ENCODE results near the gene H2BK1.

The H2BK1 gene

DNA sequence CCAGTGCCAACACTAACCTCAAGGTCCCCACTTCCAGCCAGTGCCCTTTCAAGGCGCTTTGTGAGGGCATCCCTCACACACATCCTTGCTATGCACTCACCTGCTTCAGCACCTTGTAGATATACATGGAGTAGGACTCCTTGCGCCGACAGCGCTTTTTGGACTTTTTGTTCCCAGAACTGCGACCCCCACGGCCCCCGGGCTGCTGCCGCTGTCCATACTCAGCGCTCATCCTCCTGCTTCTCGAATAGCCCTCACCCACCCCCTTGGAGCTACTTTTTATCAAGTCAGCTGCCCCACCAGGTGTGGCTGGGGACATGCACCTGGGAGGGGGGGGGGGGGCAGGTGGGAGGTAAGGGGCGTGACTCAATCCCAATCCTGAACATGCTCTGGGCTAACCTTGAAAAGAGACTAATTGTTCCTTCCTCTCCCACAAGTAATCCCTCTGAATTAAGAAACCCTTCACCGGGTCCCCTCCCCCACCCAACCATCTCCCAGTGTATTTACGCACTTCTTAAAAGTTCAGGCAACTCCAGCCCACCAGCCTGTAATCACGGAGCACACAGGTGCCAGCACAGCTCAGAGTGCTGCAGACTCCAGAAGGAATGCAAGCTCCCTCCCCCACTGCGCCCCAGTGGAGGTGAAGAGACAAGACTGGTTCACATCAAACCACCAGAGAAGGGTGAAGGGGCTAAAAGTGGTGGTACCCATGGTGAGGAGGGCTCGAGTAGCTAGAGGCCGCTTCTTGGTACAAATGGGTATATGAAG lies at the start of gene H2BK1:
Gene H2BK1, minus strand, starts transcription at position 402 of the 768 bp plus-strand sequence. Its CDS starts 170 bp downstream, at position 232.
- DNase-seq = no peak

DNA sequence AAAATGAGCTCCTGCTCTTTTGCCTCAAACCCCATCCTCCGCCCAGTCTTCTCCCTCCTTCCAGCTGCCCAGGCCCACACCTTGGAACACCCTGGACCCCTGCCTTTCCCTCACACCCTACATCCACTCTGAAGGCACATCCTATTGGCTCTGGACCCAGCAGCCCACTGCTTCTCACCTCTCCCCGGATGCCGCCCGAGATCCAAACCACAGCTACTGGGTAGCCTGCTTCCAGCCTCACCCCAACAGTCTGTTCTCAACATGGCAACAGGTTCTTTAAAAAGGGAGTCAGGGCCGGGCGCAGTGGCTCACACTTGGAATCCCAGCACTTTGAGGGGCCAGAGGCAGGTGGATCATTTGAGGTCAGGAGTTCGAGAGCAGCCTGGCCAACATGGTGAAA lies 47.7 kb upstream of the H2BK1 start:
- DNase-seq = no peak

DNA sequence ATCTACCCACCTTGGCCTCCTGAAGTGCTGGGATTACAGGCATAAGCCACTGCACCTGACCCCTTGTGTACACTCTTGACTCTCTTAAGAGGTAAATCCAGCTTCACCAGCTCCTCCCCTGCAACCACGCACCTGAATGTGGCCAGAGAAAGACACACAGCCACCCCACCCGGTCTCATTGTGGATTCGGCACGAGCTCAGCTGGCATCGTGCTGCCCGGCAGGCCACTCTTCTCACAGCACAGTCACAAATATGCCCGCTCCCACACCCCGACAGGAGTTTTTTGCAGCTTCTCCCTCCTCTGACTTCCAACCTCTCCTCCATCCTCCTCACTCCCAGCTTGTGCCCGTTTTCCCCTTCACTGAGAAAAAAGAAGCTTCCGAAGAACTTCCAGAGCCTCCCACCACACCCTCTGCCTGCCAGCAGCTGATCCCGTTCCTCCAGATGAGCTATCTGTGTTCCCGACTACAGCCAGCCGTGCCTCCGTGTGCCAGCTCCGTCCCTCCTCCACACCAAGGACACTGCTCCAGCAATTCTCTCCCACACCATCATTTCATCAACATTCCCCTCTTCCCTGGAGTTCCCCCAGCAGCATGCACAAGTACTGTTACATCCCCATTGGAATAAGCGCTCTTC lies 46.2 kb upstream of the H2BK1 start:
- no peak for DNase-seq

DNA sequence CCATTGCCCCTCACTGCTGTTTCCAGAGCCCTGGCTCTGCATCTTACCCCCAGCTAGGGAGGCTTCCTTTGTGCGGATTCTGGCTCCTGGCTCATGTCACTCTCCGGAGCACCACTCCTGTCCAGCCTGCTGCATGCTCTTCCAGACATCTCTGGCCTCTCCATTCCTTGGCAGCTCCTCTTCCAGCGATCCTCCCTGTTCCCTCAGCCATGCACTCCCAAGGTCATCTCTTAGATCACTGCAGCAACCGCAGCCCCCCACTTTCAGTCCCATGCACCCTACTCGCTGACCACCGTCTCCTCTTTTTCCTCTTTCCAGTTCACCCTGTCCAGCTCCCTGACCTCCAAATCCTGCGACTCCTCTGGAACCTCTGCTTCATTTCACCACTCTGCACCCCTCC lies 45.1 kb upstream of the H2BK1 start:
- DNase-seq = no peak

DNA sequence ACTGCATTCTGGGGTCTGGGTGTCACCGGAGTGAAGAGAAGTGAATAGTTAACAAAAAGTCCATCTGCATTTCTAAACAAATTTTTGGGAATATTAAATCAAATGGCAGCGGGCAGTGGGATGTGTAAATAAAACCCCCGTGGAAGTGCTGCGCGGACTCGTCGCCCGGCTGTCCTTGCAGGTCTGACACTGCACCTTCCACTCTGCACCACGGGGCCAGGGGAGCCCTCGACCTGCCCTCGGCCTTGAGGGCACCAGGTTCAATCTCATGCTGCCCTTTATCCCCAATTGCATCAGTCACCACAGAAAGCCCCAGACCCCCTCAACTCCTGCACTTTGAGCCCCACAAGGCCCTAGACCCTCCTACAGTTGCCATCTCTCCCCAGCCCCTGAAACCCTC lies 44.6 kb upstream of the H2BK1 start:
- DNase-seq = no peak

DNA sequence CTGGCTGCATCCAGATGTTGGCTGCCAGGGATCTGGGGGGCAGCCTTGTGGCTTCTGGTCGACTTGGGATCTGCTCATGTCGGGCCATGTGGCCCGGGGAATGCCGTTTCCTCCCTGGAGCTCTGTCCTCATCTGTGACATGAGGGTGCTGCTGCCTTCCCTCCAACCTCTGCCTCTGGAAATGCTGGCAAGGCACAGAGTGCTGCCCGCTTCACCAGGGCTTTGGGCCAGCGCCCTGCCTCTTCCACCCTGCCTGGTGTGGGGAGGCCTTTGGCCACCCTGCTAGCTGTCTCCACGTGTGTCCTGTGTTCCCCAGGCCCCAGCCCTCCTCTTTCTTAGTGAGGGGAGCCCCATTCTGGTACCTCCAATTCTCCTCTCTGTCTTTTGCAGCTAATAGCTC lies 44.0 kb upstream of the H2BK1 start:
- DNase-seq = no peak

DNA sequence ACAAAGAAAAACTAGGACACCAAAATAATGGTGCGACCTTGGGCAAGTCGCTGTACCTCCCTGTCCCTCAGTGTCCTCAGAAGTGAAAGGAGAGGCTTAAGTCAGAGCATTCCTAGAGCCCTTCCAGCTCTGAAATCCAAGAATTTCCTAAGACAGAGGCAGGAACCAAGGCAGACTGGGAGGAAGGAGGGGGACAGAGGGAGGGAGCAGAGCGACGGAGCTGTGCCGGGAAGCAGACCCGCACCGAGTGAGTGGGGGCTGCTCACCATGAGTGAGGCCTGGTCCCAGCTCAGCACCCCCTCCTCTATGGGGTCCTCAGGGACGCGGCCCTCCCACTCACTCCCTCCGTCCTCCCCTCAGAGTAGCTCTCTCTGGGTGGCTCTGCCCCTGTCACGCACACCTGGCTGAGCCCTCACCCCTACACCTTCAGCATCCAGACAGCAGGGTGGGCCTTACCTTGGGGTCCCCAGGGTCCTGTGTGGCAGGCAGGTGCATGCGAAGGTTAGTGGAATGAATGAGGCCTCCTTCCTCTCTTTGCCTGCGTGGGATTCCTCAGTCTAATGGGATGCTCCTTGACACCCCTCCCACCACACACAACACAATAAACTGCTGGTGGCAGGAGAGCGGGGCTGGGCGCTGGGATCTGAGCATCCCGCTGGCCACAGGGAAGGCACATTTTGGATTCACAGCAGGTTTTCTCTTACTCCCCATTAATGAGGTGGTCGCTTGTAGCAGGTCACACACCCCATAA lies 42.8 kb upstream of the H2BK1 start:
- no peak for DNase-seq

DNA sequence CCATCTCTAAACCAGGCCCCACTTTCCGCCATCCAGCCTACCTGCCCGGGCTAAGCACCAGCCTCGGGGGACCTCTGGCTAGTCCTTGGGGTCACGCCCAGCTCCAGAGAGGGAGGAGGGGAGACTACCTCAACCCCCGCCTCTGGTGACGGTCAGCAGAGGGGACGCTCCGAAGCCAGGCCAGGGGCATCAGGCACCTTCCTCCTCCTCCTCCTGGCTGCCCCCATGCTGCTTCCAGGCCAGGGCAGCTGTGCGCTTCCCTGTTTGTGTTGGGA lies 42.2 kb upstream of the H2BK1 start:
- no peak for DNase-seq

DNA sequence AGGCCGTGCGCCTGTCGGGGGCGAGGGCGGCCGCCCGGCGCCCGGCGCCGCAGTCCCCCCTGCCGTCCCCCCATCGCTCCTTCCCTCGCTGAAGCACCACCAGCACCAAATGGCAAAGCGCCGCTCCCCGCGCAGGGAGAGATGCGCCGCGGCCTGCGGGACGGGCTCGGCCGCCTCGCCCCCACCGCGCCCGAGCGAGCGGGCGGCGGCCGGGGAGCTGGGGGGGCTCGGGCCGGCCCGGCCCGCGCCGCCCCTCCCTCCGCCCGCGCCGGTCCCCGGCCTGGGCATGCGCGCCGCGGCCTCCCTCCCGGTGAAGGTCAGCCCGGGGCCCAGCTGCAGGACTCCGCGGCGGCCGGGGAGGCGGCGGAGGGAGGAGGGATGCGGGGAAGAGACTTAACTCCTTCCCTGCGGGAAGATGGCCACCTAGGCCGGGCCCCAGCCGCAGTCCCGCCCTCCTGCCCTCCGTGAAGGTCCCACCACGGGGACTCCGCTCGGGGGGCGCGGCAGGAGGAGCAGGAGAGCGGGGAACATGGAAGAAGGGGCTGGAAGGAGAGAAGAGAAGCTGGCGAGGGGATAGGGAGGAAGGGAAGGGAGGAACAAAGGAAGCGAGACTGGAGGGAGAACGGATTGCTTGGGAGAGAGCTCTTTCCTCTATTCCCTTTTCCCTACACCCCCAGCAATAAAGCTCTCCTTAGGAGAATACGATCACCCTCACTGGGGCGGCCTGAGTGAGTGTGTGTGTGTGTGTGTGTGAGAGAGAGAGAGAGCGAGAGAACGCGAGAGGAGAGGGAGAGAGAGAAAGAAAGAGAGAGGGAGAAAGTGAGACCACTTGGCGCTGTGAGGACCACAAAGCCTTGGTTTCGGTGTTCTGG lies 41.6 kb upstream of the H2BK1 start:
- no peak for DNase-seq

DNA sequence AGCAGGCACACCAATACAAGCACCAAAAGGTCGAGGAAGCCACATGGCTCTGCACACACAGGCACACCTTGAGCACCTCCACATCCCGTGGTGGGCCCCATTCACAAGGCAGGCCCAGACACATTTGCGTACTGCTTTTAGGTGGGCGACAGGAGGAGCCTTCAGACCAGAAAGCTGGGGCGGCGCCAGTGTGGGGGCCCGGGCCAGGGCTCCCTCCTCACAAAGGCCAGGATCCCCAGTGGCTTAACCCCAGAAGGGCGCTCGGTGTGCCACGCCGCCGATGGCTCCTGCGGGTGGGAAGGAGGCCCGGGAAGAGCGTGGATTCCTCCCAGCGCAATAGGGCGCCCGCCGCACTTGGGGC lies 41.0 kb upstream of the H2BK1 start:
- no peak for DNase-seq

DNA sequence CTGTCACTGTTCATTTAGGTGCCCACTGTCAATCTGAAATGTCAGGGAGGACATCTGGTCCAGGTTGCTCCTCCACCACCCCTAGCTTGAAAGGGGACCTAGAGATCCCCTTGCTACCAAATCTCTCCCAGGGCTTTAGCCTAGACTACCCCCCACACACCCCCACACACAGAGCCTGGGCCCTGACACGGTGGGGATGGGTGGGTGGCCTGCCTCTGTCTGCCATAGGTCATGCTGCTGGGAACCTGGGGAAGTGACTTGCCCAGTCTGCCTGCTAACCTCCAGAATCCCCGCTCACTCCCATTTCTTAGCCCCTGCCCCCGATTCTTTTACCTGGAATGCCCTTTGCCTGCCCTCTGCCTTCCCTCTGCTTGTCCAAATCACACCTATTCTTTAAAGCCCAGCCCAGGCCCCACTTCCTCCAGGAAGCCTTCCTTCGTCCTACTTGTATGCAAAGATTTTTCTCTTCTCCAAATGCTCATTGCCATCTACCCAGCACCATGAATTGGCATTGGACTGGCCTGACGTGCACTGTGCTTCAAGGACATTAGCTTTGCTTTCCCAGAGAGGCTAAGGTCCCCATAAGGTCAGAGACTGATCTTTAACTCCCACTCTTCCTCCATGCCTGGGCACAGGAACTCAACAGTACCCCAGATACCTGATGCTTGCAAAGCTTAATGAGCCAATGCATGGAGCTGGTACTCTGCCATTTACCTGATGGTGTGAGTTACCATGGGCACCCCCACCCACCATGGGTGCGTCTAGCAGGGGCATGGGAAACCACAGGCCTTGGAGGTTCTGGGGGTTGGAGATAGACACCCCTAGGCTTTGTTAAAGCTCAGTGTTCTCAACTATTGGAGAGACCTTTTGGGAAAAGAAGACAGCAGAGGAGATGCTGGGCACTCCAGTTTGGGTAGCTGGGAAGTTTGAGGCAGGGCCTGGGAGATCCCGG lies 40.2 kb upstream of the H2BK1 start:
- DNase-seq = no peak

DNA sequence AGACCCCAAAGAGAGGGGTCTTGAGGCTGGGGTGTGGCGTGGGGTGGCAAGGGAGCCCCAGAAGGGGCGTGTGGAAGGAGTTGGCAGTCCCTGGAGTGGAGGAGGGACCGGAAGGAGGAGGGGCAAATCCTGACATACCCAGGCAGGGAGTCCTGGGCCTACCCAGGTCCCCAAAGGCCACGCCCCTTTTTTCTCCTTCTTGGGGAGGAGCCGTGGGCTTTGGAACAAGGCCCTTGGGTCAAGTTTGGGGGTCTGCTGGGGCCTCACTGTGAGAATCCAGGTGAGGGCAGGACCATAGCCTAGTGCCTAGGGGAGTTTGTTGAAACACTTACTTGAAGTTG lies 39.4 kb upstream of the H2BK1 start:
- DNase-seq = no peak

DNA sequence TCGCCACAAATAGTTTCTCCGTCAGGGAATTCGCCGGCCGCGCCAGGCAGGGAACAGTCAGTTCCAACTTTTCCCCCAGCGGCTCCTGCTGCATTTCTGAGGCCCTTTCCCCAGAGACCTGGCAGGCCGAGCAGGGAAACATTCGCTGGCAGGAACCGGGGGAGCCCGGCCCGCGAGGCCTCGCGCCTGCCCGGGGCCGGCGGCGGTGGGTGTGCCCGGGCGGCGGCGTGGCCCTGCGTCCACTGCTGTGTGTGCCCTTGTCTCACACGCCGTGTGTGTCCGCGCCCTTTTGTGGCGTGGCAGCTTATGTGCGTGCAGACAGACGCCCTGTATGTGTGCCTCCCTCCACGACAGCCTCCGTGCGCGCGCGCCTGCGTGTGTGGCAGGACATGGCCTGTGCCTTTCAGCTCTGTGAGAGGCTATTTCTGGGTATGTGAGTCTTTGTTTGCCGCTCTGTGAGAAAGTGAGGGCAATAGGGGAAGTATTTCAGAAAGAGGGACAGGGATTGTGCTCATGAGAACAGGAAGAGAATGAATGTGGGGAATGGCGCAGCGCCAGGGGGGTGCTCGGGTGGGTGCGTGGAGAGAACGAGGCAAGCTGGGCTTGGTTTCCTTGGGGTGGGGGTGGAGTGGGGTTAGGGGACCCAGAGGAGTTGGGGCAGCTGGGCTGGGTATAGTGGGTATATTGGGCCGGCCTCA lies 38.9 kb upstream of the H2BK1 start:
- DNase-seq = no peak

DNA sequence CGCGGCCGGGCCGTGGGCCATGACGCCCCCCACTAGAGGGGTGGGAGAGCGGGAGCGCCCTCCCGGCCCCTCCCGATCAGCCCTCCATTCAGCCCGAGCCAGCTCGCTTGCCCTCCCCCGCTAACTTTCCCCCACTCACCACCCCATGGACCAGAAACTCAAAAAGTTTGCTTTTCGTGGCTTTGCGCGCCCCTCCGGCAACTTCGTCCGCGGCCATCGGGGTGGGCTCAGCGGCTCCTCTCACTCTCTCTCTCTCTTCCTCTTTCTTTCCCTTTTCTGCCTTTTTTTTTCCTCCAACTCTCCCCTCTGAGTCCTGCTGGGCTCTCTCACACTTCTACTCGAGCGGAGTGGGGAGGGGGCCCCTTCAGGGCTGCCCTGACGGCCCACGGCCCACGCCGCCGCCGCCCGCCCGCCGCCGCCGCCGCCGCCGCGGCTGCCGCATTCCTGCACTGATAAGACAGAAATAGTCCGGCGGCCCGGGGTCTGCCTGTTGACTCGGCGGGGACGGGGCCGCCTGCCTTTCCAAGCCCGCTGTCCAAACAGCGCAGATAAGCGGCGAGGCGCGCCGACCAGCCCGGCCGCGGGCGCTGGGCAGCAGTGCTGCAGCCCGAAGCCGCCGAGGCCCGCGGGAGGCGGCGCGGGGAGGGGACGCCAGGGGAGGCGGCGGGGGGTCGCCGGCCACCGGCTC lies 38.2 kb upstream of the H2BK1 start, which contains the start of gene SMARCD3:
Gene SMARCD3, minus strand, starts transcription at position 349 of the 688 bp plus-strand sequence. Its CDS starts 132 bp downstream, at position 217.
- DNase-seq = no peak

DNA sequence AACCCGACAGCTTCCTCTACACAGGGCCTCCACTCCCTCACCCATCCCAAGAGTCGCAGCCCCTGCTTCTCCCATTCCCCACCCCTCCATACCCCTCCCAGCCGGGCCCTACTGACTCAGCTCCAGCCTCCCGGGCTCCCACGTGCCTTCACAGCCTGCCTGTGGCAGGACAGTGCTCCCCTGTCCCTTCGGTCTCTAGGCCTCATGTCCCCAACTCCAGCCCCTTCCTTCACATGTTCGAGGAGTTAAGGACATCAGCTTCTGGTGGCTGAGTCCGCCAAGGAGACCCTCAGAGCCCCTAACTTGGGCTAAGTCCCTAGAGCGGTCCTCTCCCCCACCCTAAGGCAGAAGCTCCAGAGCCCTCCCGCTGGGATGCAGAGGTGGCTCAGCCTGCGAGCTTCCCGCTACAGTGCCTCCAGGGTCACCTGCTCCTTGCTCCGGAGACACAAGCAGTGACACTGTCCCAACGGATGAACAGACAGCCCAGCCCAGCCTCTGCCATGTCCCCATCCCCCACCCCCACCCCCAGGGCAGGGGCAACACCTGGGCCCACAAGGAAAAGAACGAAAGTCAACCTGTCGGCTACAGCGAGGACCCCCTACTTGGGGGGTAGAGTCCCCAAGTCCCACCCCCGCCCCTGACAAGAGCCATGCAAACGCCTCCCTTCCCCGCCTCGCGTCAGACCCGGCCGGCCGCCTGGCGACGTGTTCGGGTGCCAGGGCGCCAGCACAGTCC lies 37.5 kb upstream of the H2BK1 start:
- DNase-seq = no peak

DNA sequence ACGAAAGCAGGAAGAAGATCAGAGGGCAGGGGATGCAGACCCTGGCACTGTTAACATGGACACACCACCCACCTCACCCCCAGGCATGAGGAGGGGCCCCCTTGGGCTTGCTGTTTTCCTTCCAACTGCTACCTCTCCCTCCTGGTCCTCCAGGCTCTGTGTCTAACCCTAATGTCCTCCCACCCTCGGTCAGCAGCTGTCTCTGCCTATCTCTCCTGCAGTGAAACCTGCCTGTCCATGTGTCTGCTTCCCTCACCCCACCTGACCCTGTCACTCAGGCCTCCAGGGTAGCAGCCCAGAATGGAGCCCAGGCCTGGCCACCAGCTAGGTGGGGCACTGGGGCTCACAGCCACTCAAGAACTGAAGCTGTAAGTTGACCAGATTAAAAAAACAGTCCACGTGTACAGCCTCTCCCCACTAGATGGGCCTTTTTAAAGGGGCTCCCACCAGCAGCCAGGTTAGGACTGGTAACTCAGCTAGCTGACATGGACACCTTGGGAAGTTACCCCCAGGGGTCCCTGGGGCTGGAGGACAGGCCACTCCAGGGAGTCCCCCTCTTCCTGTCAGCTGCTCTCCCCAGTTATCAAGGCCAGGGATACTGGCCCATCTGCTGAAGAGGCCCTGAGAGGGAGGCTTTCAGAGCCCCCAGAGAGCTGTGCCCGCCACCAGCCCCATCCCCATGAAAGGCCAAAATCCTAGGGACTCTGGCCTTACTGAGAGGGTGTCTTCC lies 36.7 kb upstream of the H2BK1 start:
- DNase-seq = no peak

DNA sequence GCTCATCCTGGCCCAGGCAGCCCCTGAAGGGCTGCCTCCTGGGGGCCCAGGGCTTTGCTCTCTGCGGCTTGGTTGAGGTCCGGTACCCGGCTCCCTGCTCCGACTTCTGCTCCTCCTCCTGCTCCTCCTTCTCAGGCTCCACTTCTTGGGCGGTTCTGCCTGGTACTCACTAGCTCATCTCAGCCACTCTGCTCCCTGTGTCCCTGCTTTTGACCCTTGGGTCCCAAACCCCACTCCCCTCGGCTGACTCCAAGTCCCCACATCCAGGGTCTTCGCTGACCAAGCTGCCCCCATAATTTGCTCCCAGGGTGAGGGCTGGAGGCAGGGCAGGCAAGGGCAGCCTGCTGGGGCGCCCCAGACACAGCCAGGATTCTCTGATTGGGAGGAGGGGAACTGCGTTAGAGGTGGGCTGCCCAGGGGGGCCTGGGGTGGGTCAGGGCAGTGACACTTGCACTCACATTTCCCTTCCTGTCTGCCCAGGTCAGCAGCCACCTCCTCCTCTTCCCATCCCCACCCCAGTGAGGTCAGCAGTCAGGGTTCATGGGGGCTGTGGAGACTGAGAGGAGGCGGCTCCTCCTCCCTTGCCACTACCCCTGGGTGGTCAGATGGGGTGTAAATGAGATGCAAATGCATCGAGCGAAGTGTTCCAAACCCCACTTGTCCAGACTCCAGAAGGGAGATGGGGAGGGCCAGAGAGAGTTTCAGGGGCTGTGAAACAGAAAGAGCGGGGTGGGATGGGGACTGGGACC lies 36.0 kb upstream of the H2BK1 start:
- no peak for DNase-seq

DNA sequence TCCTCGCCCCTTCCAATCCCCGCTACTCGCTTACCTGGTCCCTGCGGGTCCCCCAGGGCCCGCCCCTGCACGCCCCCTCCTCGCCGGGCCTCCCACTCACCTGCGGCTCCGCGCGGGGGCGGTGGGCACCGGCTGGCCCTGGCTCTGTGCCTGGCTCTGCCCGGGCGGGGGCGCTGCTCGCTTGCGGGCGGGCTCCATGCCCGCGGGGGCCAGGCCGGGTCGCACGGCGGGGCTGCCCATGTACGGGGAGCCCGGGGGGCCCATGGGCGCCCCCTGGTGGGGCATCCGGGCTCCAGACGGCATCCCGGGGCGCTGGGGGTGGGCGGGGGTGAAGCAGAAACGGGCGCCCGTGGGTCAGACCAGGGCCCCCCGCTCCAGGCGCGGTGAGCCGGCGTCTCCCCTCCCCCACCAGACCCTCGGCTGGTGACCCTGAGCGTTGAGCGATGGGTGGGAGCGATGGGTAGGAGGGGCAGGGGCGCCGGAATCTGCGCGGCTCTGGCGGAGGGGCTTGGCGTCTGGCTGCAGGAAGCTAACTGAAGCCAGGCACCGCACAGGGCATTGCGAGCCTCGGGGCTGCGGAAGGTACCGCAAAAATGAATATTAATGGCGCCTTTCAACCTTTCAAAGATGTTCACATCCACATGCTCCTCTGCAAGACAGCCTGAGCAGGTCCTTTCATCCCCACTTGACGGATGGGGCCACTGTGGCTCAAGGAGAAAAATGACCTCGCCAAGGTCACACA lies 35.2 kb upstream of the H2BK1 start:
- DNase-seq = peak; percentile 86

Measured in activated CD8-positive, alpha-beta memory T cell treated with anti-CD3 and anti-CD28 coated beads, Interleukin-2, amount 50 U/mL, for 48 hours (primary cell).